Measurements from ENCODE around the gene ETV6.

ETV6 gene

GRCh38 chr12:11782914-11783420 lies 133.5 kb downstream of the ETV6 start:
- FAIRE-seq, result no peak

DNA sequence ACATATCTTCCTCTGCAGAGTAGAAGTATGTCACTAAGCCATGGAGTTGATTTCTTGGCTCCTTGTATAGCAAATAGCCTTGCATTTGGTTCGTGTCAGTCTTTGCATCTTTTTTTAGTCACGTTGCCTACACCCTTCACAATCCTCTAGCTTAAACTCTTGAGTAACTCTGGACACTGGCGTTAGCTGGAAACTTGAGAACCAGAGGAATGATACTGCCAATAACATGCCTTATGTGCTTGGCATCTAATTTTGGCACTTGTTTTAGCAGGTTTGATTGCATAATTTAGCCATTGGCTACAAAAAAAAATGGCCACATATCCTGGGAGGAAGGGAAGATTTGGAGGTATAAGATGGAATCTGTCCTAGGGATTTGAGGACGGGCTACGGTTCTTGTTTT lies 136.2 kb downstream of the ETV6 start:
- no peak for FAIRE-seq

GRCh38 chr12:11786638-11787365 lies 137.3 kb downstream of the ETV6 start:
- no peak for FAIRE-seq

- FAIRE-seq, result no peak
Observed at GRCh38 chr12:11787437-11787836, 138.0 kb downstream of the ETV6 start.

- FAIRE-seq, result no peak
Observed at GRCh38 chr12:11787933-11788849, 138.7 kb downstream of the ETV6 start.

- FAIRE-seq, result no peak
Observed at GRCh38 chr12:11793921-11794710, 144.6 kb downstream of the ETV6 start.

DNA sequence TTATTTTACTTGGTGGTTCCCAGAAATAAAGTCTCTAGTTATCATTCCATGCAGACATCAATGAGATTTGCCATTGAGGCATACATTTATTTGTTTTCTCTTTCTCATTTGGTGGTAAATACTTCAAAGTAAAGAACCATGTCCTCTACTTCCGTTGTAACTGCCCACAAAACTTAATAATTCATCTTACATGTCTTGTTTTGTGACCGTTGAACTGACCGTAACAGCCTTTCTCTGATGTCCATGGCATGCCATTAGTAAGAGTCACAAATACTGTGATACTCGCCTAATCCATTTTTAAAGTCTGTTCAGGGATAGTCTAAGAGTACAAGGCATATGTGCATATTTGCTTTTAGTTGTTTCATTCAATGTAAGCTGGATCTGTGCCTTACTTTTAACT lies 145.3 kb downstream of the ETV6 start:
- FAIRE-seq, result no peak

DNA sequence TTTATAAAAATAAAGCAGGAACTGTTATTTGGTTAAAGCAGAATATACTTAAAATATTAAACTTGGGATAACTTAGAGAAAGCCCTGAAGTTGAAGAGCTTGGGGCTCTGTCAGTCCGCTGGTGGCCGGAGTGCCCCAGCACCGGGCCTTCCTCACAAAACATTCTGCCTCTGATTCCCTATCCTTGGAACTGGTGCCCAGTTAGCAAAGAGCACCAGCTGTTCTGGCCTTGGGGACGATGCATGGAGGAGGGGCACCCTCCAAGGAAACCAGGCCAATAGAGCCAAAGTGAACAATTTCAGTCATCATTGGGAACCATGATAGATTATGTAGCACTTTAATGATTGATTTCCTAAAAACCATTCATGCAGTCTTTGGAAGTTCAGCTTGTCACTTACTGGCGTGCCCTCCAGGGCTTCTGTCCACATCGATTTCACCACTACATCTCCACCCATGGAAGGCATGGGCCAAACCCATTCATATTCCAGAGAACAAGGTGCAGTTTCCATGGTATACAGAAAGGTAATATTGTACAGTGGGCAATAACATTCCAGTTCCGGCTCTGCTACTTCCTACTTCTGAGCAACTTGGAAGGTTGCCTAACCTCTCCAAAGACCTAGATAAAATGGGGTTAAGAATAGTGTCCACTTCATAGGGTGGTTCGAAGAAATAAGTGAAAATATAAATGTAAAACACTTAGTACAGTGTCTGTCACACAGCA lies 145.9 kb downstream of the ETV6 start:
- no peak for FAIRE-seq

DNA sequence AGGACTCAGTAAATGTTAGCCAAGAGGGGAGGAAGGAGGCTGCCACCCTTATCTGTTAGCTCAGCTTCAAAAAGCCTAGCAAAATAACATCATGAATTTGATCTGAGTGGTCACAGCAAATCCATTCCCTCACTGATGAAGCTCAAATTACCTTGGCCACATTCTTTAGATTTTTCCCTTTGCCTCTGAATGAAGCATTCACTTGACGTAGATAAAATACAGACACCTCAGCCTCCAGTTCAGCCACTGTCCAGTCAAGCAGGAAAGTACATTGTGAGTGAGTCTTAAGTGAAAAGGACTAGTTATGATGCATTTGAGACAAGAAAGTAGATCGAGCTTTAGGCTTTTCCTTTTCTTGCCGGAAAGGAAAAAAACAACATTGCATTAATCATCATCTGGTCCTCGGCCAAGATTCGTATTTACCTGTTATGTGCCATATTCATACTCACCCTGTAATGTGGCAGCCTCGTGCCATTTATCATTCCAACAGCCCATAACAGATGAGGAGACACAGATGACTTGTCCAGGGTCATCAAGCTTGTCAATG lies 146.5 kb downstream of the ETV6 start:
- no peak for FAIRE-seq

DNA sequence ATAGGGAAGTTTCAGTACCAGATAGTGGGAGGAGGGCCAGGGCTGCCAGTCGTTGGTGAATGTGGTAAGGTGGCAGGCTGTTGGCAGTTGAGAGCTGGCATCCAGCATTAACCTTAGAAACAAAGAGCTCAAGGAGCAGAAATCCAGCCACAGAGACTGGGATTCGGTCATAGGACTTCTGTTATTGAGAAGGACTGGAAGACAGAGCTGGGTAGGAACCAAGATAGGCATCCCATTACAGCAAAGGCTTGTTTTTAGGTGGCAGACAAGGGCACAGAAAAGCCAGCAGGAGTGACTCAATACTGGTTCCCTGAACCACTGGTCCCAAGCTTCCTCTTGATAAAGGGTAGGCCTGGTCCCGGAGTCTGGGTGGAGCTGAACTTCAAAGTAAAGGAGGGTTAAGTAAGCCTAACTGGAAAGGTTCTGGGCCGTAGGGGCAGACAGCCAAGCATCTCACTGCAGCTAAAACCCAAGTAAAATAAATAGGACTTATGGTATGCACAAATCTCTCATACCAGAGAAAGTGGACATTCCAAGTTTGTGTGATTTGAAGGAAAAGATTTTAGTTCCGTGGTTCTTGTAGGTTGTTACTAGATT lies 147.9 kb downstream of the ETV6 start:
- FAIRE-seq, result no peak

DNA sequence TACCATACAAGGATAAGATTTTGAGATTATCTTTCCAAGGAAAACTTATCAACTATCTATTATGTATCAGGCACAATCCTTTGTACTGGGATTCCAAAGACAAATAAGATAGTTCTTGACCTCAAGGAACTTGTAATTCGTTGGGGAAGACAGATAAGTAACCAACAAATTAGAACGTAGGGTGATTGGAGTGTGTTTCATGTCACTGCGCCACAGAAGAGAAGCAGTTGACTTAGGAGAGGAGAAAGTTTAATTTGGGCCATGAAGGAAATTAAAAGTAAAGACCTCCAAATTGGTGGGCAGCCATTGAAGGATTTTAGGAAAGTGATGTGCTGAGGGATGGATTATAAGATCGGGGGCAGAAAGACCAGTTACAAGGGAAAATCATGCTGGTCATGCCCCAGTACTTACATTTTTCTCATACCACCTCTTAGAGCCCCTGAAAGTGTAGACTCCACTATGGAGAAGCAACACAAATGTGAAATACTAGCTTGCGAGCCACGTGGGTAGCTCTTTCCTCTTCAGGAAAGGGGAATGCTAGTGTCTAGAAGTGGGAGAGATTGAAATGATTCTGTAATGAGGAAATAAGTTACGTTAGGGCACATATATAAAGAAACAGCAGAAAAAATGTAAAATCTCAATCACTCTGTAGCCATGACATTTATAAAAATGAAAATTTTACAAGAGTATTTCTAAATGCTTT lies 148.7 kb downstream of the ETV6 start:
- FAIRE-seq, result no peak

GRCh38 chr12:11798856-11799501 lies 149.5 kb downstream of the ETV6 start:
- FAIRE-seq, result no peak

DNA sequence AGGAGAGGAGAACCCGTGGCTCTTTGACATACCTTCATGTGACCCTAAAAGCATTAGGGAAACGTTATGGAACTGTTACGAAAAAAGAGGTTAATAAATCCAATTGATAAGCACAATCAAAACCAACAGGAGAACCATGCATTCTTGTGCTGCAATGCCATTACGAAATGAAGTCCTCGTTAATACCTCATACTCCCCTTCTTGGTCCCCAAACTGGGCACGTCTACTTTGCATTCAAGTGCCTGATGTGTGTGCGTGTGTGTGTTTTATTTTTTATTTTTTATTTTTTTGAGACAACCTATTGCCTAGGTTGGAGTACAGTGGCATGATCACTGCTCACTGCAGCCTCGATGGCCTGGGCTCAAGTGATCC lies 150.0 kb downstream of the ETV6 start:
- no peak for FAIRE-seq

DNA sequence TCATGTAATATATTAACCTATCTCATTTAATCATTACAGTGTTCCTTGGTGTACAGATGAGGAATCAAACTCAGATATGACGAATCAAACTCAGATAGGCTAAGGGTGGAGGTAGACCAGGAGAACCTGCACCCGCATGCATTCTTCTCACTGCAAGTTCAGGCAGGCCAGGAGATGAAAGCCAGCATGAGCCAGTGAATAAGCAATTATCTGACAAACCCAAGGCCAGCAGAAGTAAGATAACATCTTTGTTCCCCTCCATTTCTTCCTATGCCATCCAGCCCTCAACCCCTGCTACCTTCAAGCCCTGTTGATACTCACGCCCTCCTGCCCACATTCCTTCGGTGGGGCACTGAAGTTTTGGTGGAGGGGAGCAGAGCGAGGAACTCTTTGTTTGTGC lies 152.2 kb downstream of the ETV6 start:
- no peak for FAIRE-seq

DNA sequence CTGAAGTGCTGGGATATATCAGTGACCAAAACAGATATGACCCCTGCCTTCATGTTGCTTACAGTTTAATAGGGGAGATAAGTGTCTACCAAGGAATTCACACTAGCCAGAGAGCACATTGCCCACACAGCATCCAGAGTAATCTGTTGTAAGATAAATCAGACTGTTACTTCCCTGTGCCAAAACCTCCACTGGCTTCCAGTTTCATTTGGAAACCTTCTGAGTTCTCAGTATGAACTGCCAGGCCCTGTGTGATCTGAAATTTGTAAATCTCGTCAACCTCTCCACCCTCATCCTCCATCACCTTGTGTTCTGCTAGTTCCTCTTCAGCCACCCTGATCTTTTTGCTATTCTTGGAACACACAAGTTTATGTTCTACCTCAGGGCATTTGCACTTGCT lies 154.7 kb downstream of the ETV6 start:
- no peak for FAIRE-seq

GRCh38 chr12:11805043-11805442 lies 155.6 kb downstream of the ETV6 start:
- FAIRE-seq, result no peak

DNA sequence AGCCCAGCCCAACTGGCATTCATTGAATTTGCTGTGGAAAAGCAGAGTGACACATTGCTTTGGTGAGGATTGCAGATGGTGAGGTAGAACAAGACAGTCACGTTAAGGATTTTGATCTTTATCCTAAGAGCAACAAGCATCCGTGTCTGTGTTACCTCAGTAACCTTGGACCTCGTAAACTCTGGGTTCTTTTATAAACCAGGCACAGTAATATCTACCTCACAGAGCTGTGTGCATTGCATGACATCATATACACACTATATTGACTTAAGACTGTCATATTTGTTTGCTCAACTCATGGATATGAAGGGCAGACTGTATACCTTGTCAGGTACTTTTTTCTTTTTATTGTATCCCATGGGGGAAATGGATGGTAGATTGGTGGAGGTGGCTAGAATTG lies 156.2 kb downstream of the ETV6 start:
- no peak for FAIRE-seq

DNA sequence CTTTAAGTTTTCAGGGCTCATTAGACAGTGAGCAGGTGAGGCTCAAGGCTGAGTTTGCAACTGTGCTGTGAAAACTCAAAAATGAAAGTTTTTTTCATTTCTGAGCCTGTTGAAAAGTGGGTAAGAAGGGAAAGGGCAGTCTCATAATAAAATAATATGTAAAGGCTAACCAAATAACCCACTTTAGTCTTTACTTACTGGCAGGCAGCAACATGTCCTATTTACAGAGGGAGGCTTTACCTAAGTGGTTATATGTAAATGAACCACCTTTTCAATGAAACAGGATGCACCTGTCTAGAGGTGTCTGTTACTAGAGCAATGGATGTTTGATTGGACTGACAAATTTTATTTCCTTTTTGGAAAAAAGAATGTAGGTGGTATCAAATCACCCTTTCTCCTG lies 158.0 kb downstream of the ETV6 start:
- no peak for FAIRE-seq

GRCh38 chr12:11808931-11809330 lies 159.5 kb downstream of the ETV6 start:
- FAIRE-seq, result no peak

- FAIRE-seq, result no peak
Observed at GRCh38 chr12:11810206-11810545, 160.7 kb downstream of the ETV6 start.

DNA sequence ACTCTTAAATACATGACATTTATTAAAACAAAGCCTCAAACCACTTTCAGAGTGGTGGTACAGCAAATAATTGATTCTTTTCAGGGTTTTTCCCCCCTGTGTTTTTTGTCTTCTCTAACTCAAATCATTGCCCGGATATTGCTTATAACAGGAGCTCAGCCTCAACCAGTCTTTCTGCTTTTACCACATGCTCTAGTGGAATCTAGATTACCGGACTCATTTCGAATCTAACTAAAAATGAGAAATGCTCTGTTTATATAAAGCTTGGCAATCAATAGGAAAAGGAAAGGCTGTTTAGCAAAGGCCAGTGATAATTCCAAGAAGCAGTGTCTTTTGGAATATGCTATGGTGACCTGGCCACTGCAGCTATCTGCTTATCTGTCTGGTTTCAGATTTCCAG lies 161.5 kb downstream of the ETV6 start:
- FAIRE-seq, result no peak

All from G401.6 (cell line).